HepG2 (cell line): Measurements from ENCODE around the gene NOP56. TPM values are rescaled to one million over a fixed set of nuclear protein-coding genes. Genes with fewer than 3 reads are reported as not detected.
A peak's percentile ranks its signal among the peaks of the same experiment; 100 is the strongest.

Experiments
- ARNT ChIP-seq: fragments of 450-650 bp; IDR thresholded peaks from 2 replicates; pipeline ENCODE4 v1.6.1; 2017
- CC2D1A ChIP-seq: sonication (generic); formaldehyde crosslinking; IDR thresholded peaks from 2 replicates; pipeline ENCODE4 v1.8.1; 2023; ENCODE audit warnings: mild to moderate bottlenecking, missing genetic modification reagents
- HOXA3 ChIP-seq: sonication (generic); formaldehyde crosslinking; IDR thresholded peaks from 2 replicates; pipeline ENCODE4 v1.5.0; 2020; ENCODE audit warnings: missing genetic modification reagents
- KDM1A ChIP-seq: IDR thresholded peaks from 2 replicates; pipeline ENCODE4 v1.6.1; 2016; ENCODE audit warnings: missing compliant biosample characterization
- MIXL1 ChIP-seq: IDR thresholded peaks from 2 replicates; pipeline ENCODE4 v1.6.1; 2016
- MLLT10 ChIP-seq: sonication (generic); formaldehyde crosslinking; IDR thresholded peaks from 2 replicates; pipeline ENCODE4 v1.4.0; 2020; ENCODE audit warnings: missing genetic modification reagents
- NCOA1 ChIP-seq: sonication (generic); formaldehyde crosslinking; IDR thresholded peaks from 2 replicates; pipeline ENCODE4 v1.9.0; 2021; ENCODE audit warnings: missing genetic modification reagents
- PAXIP1 ChIP-seq: sonication (generic); formaldehyde crosslinking; conservative IDR thresholded peaks from 2 replicates; pipeline ENCODE4 v1.4.0; 2020; ENCODE audit warnings: mild to moderate bottlenecking, missing genetic modification reagents, moderate library complexity
- RBM39 ChIP-seq: fragments of 200-400 bp; formaldehyde crosslinking; IDR thresholded peaks from one replicate; pipeline ENCODE4 v1.6.1; 2018; ENCODE audit warnings: antibody characterized with exemption, mild to moderate bottlenecking, low read depth, low read length; ENCODE audit not compliant: poor library complexity, severe bottlenecking
- STAT6 ChIP-seq: sonication (generic); formaldehyde crosslinking; IDR thresholded peaks from 2 replicates; pipeline ENCODE4 v1.4.0; 2020; ENCODE audit warnings: missing genetic modification reagents, mild to moderate bottlenecking, borderline replicate concordance
- TBP ChIP-seq: sonication (generic); formaldehyde crosslinking; IDR thresholded peaks from 2 replicates; pipeline ENCODE4 v1.5.0; 2020; ENCODE audit warnings: missing genetic modification reagents
- TCF7L2 ChIP-seq: IDR thresholded peaks from 2 replicates; pipeline ENCODE4 v1.6.1; 2011; ENCODE audit warnings: mild to moderate bottlenecking, low read depth, low read length, moderate library complexity
- ZNF274 ChIP-seq: sonication (generic); formaldehyde crosslinking; IDR thresholded peaks from 2 replicates; pipeline ENCODE4 v1.5.1; 2020; ENCODE audit warnings: mild to moderate bottlenecking, missing genetic modification reagents
- ZNF3 ChIP-seq: IDR thresholded peaks from 2 replicates; pipeline ENCODE4 v1.7.0; 2017; ENCODE audit warnings: inconsistent platforms
- ZNF598 ChIP-seq: sonication (generic); formaldehyde crosslinking; IDR thresholded peaks from 2 replicates; pipeline ENCODE4 v1.5.1; 2020; ENCODE audit warnings: mild to moderate bottlenecking, missing genetic modification reagents, borderline replicate concordance
- ZNF747 ChIP-seq: sonication (generic); formaldehyde crosslinking; IDR thresholded peaks from 2 replicates; pipeline ENCODE4 v1.8.1; 2023; ENCODE audit warnings: missing genetic modification reagents, mild to moderate bottlenecking, borderline replicate concordance
- ZNF878 ChIP-seq: sonication (generic); formaldehyde crosslinking; IDR thresholded peaks from 2 replicates; pipeline ENCODE4 v1.8.1; 2023; ENCODE audit warnings: mild to moderate bottlenecking, missing genetic modification reagents, moderate library complexity
- polyA plus RNA-seq, 8 experiments: library from polyadenylated mRNA; depleted of rRNA in 3 of 8; stranded (reverse) in 7 of 8; unstranded in 1 of 8; fragments of >200 nt; fragmentation: Illumina TruSeq in 4 of 8; extraction: Trizol in 4 of 8; gene quantifications; 2 replicates each; pipeline versions ENCODE4 v1.2.1 to v1.2.3, GENCODE V29; 2011 to 2016; ENCODE audit warnings: low read depth in 4 of 8, missing spikeins in 1 of 8, mixed read lengths in 1 of 8; ENCODE audit not compliant: insufficient read depth in 1 of 8
- total RNA-seq, 5 experiments: library from RNA; depleted of rRNA; stranded (reverse); fragments of >200 nt; fragmentation: Illumina TruSeq; extraction: Trizol; gene quantifications; 2 replicates each; pipeline ENCODE4 v1.2.3, GENCODE V29; 2016; ENCODE audit warnings: low read depth in 1 of 5
- TF ChIP-seq, protein P1 (sequence below), 2 experiments: fragments of 450-650 bp in 1 of 2; sonication (generic) in 1 of 2; formaldehyde crosslinking; IDR thresholded peaks; 2 replicates each; pipeline versions ENCODE4 v1.5.0 to v1.8.0; 2020 to 2022; ENCODE audit warnings: mild to moderate bottlenecking in 1 of 2, missing genetic modification reagents in 1 of 2
- TF ChIP-seq, protein P2 (sequence below): sonication (generic); formaldehyde crosslinking; IDR thresholded peaks from 2 replicates; pipeline ENCODE4 v1.5.0; 2020; ENCODE audit warnings: mild to moderate bottlenecking, missing genetic modification reagents

NOP56 gene
- total and polyA plus RNA-seq, 2 of the 13 experiments (the other 11 are each of a cell fraction or from before 2014, with no cell fraction given) = 369 to 1,116 TPM

- TF ChIP-seq ZNF747 (peak; percentile 82), TBP (CRISPR knock-in tag) (no peak), MIXL1 (CRISPR knock-in tag) (peak; percentile 88), KDM1A (0 out of 2 replicates have a peak, but pooled peaks have one; percentile 5), STAT6 (CRISPR knock-in tag) (no peak), ARNT (no peak), HOXA3 (CRISPR knock-in tag) (peak; percentile 100), TCF7L2 (no peak), CC2D1A (no peak; the same call in none of the 2 replicates), MLLT10 (CRISPR knock-in tag) (no peak), ZNF3 (CRISPR knock-in tag) (peak; percentile 32; the same call in 1 of the 2 replicates), RBM39 (no peak), PAXIP1 (CRISPR knock-in tag) (peak; percentile 60), ZNF274 (CRISPR knock-in tag) (peak; percentile 90), ZNF878 (no peak), NCOA1 (CRISPR knock-in tag) (no peak), ZNF598 (CRISPR knock-in tag) (peak; percentile 95; the same call in 1 of the 2 replicates)
- TF ChIP-seq, protein P1, sequence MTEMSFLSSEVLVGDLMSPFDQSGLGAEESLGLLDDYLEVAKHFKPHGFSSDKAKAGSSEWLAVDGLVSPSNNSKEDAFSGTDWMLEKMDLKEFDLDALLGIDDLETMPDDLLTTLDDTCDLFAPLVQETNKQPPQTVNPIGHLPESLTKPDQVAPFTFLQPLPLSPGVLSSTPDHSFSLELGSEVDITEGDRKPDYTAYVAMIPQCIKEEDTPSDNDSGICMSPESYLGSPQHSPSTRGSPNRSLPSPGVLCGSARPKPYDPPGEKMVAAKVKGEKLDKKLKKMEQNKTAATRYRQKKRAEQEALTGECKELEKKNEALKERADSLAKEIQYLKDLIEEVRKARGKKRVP (CRISPR knock-in tag; IDR thresholded peaks at IDR 0.05) = peak in 1 of 2 experiments; percentile 83; a peak in 2 of 4 replicates
- TF ChIP-seq, protein P2, sequence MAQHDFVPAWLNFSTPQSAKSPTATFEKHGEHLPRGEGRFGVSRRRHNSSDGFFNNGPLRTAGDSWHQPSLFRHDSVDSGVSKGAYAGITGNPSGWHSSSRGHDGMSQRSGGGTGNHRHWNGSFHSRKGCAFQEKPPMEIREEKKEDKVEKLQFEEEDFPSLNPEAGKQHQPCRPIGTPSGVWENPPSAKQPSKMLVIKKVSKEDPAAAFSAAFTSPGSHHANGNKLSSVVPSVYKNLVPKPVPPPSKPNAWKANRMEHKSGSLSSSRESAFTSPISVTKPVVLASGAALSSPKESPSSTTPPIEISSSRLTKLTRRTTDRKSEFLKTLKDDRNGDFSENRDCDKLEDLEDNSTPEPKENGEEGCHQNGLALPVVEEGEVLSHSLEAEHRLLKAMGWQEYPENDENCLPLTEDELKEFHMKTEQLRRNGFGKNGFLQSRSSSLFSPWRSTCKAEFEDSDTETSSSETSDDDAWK (CRISPR knock-in tag) = no peak
Observed at GRCh38 chr20:2663887-2664719, 11.7 kb downstream of the NOP56 start, which contains the start of gene IDH3B (continued).
